Skeletal muscle tissue (tissue), 4 donors: ENCODE results near the gene DPP10. TPM values are rescaled to one million over a fixed set of nuclear protein-coding genes. Genes with fewer than 3 reads are reported as not detected.

Experiments used
- H3K27ac ChIP-seq: one replicate; pipeline ENCODE4 v1.7.0; 2013; ENCODE audit warnings: mild to moderate bottlenecking, low read depth, low read length, inconsistent platforms
- H3K27me3 ChIP-seq, 3 donors: one replicate each; pipeline ENCODE4 v1.7.0; 2013; ENCODE audit warnings: low read length in 3 of 3; ENCODE audit not compliant: control insufficient read depth in 3 of 3, insufficient read depth in 3 of 3
- H3K36me3 ChIP-seq, 3 donors: one replicate each; pipeline ENCODE4 v1.7.0; 2013; ENCODE audit warnings: low read length in 3 of 3; ENCODE audit not compliant: control insufficient read depth in 3 of 3, insufficient read depth in 3 of 3
- H3K4me1 ChIP-seq, 3 donors: one replicate each; pipeline ENCODE4 v1.7.0; 2013; ENCODE audit warnings: low read length in 3 of 3, mild to moderate bottlenecking in 3 of 3; ENCODE audit not compliant: control insufficient read depth in 3 of 3, insufficient read depth in 3 of 3
- H3K4me3 ChIP-seq, 3 donors: one replicate each; pipeline ENCODE4 v1.7.0; 2013; ENCODE audit warnings: low read length in 3 of 3
- H3K9ac ChIP-seq, 3 donors: one replicate each; pipeline ENCODE4 v1.7.0; 2013; ENCODE audit warnings: low read length in 3 of 3, mild to moderate bottlenecking in 3 of 3, moderate library complexity in 2 of 3, low read depth in 1 of 3
- H3K9me3 ChIP-seq, 3 donors: one replicate each; pipeline ENCODE4 v1.7.0; 2013; ENCODE audit warnings: low read length in 3 of 3; ENCODE audit not compliant: control insufficient read depth in 3 of 3
- total RNA-seq: library from RNA; depleted of rRNA; stranded (reverse); fragments of >200 nt; gene quantifications from one replicate; pipeline ENCODE4 v1.2.3, GENCODE V29; 2014
- donor health status: Osteomylitis.

DPP10 gene
- total RNA-seq, 1 donor from 2014 or later: 1.0 TPM

DNA sequence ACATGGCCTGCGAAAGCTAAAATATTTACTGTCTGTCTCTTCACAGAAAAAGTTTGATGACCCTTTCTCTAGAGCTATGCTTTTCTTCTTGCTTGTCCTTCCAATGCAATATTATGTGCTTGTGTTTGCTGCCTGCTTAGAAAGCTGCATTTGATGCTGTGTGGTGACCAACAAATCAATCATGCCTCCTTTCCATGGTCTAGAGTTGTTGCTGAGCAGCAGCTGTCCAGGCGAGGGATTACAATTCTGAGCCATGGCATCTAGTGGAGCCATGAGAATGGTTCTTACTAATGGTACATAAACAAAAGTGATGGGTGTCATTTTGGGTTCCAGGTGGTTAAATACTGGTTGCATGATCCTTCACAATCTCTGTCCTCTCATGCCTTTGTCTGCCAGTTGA, 1142.1 kb downstream of the DPP10 start:
- no peak overlapping the region for H3K9ac ChIP-seq
- H3K4me1 ChIP-seq: no peaks in the 10 kb centered on the region
- no peak overlapping the region for H3K4me3 ChIP-seq
- H3K36me3 ChIP-seq: no peaks in the 10 kb centered on the region
- peaks cover 0 to 2% (median 0%) of the 10 kb centered on the region in 3 donors for H3K9me3 ChIP-seq
- H3K27me3 ChIP-seq: no peaks in the 10 kb centered on the region
- no peak overlapping the region for H3K27ac ChIP-seq

- H3K27ac ChIP-seq: no peak overlapping the region
- no peak overlapping the region for H3K9ac ChIP-seq
- H3K4me1 ChIP-seq: no peaks in the 10 kb centered on the region
- H3K27me3 ChIP-seq: no peaks in the 10 kb centered on the region
- H3K9me3 ChIP-seq: no peaks in the 10 kb centered on the region
- no peaks in the 10 kb centered on the region for H3K36me3 ChIP-seq
- no peak overlapping the region for H3K4me3 ChIP-seq
Observed at GRCh38 chr2:115596659-115597375, 1154.4 kb downstream of the DPP10 start.

- no peak overlapping the region for H3K27ac ChIP-seq
- H3K4me3 ChIP-seq: no peak overlapping the region
- no peaks in the 10 kb centered on the region for H3K9me3 ChIP-seq
- no peaks in the 10 kb centered on the region for H3K4me1 ChIP-seq
- H3K27me3 ChIP-seq: no peaks in the 10 kb centered on the region
- H3K36me3 ChIP-seq: no peaks in the 10 kb centered on the region
- no peak overlapping the region for H3K9ac ChIP-seq
Observed at GRCh38 chr2:115603285-115603684, 1160.8 kb downstream of the DPP10 start.

DNA sequence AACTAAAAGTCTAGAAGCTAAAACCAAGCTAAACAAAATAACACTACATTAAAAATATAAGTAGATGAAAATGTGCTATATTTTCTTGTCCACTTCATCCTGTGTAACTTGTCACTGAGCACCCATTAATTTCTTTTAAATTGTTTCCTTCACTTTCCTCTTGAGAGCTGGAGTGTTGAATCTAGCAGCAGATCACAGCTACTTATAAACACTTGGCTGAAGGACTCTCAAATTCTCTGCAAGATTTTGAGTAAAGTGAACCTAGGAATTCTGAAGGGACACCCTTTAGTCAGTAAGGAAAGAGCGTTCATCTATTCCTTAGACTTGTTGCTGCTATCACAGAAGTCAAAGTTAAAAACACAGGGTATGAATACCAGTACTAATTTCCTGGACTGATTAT, 1163.9 kb downstream of the DPP10 start:
- Histone ChIP-seq H3K27ac (no peak overlapping the region), H3K4me3 (no peak overlapping the region), H3K4me1 (no peaks in the 10 kb centered on the region), H3K9me3 (no peaks in the 10 kb centered on the region), H3K36me3 (no peaks in the 10 kb centered on the region), H3K9ac (no peak overlapping the region), H3K27me3 (no peaks in the 10 kb centered on the region)

DNA sequence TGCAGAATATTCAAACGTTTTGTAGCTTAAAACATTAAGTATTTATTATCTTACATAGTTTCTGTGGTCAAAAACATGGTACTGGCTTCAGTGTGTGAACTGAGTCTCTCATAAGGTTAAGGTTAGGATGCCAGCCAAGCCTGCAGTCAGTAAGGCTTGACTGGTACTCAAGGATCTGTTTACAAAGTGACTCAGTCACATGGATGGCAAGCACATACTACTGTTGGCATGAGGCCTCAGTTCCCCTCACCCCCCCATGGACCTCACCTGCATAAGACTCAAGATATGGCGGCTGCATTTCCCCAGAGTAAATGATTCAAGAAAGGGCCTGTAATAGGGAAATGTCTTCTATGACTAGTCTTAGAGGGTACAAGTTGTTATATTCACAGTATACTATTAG, 1167.5 kb downstream of the DPP10 start:
- no peaks in the 10 kb centered on the region for H3K9me3 ChIP-seq

GRCh38 chr2:115610888-115611287, 1168.4 kb downstream of the DPP10 start:
- H3K9ac ChIP-seq: no peak overlapping the region
- H3K27ac ChIP-seq: no peak overlapping the region

More for the DNA sequence above, 1167.5 kb downstream of the DPP10 start:
- Histone ChIP-seq H3K4me1 (no peaks in the 10 kb centered on the region), H3K27me3 (no peaks in the 10 kb centered on the region), H3K4me3 (no peak overlapping the region), H3K36me3 (no peaks in the 10 kb centered on the region), H3K27ac (no peak overlapping the region), H3K9ac (no peak overlapping the region)

GRCh38 chr2:115624332-115624731, 1181.9 kb downstream of the DPP10 start:
- Histone ChIP-seq H3K4me3 (no peak overlapping the region), H3K36me3 (no peaks in the 10 kb centered on the region), H3K9ac (no peak overlapping the region), H3K4me1 (no peaks in the 10 kb centered on the region), H3K9me3 (no peaks in the 10 kb centered on the region), H3K27me3 (no peaks in the 10 kb centered on the region), H3K27ac (no peak overlapping the region)

More at GRCh38 chr2:115610888-115611287, 1168.4 kb downstream of the DPP10 start:
- Histone ChIP-seq H3K4me1 (no peaks in the 10 kb centered on the region), H3K9me3 (no peaks in the 10 kb centered on the region), H3K36me3 (no peaks in the 10 kb centered on the region), H3K27me3 (no peaks in the 10 kb centered on the region), H3K4me3 (no peak overlapping the region)

- H3K9me3 ChIP-seq: peaks cover 0 to 3% (median 0%) of the 10 kb centered on the region in 3 donors
- no peak overlapping the region for H3K4me3 ChIP-seq
- H3K27me3 ChIP-seq: no peaks in the 10 kb centered on the region
- H3K36me3 ChIP-seq: no peaks in the 10 kb centered on the region
- H3K27ac ChIP-seq: no peak overlapping the region
- no peaks in the 10 kb centered on the region for H3K4me1 ChIP-seq
- H3K9ac ChIP-seq: no peak overlapping the region
Observed at GRCh38 chr2:115634578-115634977, 1192.1 kb downstream of the DPP10 start.

DNA sequence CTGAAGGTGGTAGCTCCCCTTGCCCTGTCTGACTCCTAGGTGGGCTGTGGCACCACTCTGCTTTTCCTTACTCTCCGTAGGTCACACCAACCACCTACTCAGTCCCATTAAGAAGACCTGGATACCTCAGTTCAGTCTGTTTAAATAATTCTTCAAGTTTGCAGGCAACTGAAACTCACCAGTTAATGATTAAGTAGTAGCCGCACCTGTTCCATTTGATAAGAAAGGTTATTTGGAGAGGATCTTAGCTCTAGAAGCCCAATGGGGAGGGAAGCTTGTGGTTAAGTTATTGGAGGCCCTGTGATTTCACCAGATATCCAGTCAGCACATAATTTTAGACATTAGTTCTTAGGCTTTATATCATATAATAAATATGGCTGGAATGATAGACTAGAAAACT, 1193.0 kb downstream of the DPP10 start:
- H3K4me1 ChIP-seq: no peaks in the 10 kb centered on the region
- H3K4me3 ChIP-seq: no peak overlapping the region
- no peak overlapping the region for H3K27ac ChIP-seq
- no peak overlapping the region for H3K9ac ChIP-seq
- no peaks in the 10 kb centered on the region for H3K27me3 ChIP-seq
- H3K36me3 ChIP-seq: no peaks in the 10 kb centered on the region
- peaks cover 0 to 3% (median 0%) of the 10 kb centered on the region in 3 donors for H3K9me3 ChIP-seq

DNA sequence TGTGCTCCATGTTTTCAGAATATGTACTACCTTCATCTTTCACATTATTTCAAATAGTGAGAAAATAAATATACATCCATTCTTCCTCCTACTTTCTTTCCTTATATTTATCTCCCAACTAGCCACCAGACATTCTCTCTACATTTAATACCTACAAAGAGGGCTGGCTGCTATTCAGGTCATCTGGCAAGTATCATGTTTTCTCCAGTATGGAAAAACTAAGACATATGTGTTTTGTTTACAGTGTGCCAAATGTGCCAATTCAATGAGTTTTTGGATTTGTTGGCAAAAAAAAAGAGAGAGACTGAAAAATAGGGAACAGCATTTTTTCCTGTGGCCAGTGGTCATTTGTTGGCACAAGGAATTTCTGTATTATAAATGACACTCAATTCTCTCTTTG, 1207.3 kb downstream of the DPP10 start:
- H3K9me3 ChIP-seq: no peaks in the 10 kb centered on the region
- H3K36me3 ChIP-seq: no peaks in the 10 kb centered on the region
- no peaks in the 10 kb centered on the region for H3K27me3 ChIP-seq
- H3K27ac ChIP-seq: no peak overlapping the region
- H3K4me3 ChIP-seq: no peak overlapping the region
- H3K4me1 ChIP-seq: no peaks in the 10 kb centered on the region
- H3K9ac ChIP-seq: no peak overlapping the region
